ENCODE measurements around the gene TRPC4AP.

DNA sequence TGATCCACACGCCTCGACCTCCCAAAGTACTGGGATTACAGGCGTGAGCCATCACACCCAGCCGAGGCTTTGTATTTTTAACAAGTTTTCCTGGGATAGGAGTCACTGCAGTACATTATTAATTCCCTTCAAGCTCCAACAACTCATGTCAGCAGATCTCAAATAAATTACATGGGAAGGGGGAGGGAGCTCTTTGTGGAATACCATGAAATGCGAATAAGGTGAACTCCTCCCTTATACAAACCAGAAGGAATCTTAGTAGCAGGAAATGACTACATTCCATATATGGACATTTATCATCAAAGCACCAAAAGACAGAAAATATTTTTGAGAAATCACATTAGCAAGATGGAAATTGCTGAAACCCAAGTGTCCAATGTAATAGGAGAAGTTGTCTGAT, 139.9 kb downstream of the TRPC4AP start:
- TF ChIP-seq, protein P1, sequence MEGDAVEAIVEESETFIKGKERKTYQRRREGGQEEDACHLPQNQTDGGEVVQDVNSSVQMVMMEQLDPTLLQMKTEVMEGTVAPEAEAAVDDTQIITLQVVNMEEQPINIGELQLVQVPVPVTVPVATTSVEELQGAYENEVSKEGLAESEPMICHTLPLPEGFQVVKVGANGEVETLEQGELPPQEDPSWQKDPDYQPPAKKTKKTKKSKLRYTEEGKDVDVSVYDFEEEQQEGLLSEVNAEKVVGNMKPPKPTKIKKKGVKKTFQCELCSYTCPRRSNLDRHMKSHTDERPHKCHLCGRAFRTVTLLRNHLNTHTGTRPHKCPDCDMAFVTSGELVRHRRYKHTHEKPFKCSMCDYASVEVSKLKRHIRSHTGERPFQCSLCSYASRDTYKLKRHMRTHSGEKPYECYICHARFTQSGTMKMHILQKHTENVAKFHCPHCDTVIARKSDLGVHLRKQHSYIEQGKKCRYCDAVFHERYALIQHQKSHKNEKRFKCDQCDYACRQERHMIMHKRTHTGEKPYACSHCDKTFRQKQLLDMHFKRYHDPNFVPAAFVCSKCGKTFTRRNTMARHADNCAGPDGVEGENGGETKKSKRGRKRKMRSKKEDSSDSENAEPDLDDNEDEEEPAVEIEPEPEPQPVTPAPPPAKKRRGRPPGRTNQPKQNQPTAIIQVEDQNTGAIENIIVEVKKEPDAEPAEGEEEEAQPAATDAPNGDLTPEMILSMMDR (IDR thresholded peaks at IDR 0.05) = no peak
- TF ChIP-seq POLR2A (IDR thresholded peaks at IDR 0.05) = no peak
